ENCODE measurements around the gene MAPK1IP1L.
A peak's percentile ranks its signal among the peaks of the same experiment; 100 is the strongest.
"Not testable (repeated sequence)": the region's sequence is repeated elsewhere in the genome, so short reads cannot be mapped to it uniquely, and the experiment has no call there.

Gene MAPK1IP1L

GRCh38 chr14:55051423-55052268 is at the start of gene MAPK1IP1L:
MAPK1IP1L (plus strand) TSS chr14:55051647; CDS start chr14:55061684, 10,037 bp downstream.
- H3K4me3 ChIP-seq (replicated peaks; ENCODE audit: low read depth, low read length): peak within 1 kb of the TSS; percentile 90
- DNase-seq (ENCODE audit: extremely low read depth, low read depth): peak; percentile 77
- TF ChIP-seq CTCF (IDR thresholded peaks at IDR 0.05; ENCODE audit: low read depth, low read length, missing control alignments): peak; percentile 94

- no peak for TF ChIP-seq CTCF (IDR thresholded peaks at IDR 0.05; ENCODE audit: low read depth, low read length, missing control alignments)
- no peak for DNase-seq (ENCODE audit: extremely low read depth, low read depth)
- no peak overlapping the region for H3K4me3 ChIP-seq (replicated peaks; ENCODE audit: low read depth, low read length)
Observed at GRCh38 chr14:55005071-55005470, 46.4 kb upstream of the MAPK1IP1L start.

GRCh38 chr14:55015006-55015405 is 36.4 kb upstream of the MAPK1IP1L start:
- H3K4me3 ChIP-seq (replicated peaks; ENCODE audit: low read depth, low read length): no peak overlapping the region
- DNase-seq (ENCODE audit: extremely low read depth, low read depth): no peak
- TF ChIP-seq CTCF (IDR thresholded peaks at IDR 0.05; ENCODE audit: low read depth, low read length, missing control alignments): no peak

- no peak overlapping the region for H3K4me3 ChIP-seq (replicated peaks; ENCODE audit: low read depth, low read length)
- TF ChIP-seq CTCF (IDR thresholded peaks at IDR 0.05; ENCODE audit: low read depth, low read length, missing control alignments): no peak
- DNase-seq (ENCODE audit: extremely low read depth, low read depth): no peak
Observed at GRCh38 chr14:55019968-55020554, 31.4 kb upstream of the MAPK1IP1L start.

DNA sequence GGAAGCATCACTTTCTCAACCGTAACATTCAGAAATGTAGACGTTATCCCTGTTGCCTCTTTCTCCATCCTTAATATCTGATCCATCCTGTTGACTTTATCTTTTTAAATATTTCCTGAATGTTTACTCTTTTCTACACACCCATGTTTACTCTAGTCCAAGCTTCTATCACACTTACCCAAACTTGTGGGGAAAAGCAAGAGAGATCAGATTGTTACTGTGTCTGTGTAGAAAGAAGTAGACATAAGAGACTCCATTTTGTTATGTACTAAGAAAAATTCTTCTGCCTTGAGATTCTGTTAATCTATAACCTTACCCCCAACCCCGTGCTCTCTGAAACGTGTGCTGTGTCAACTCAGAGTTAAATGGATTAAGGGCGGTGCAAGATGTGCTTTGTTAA is 27.1 kb upstream of the MAPK1IP1L start:
- DNase-seq (ENCODE audit: extremely low read depth, low read depth); H3K4me3 ChIP-seq (replicated peaks; ENCODE audit: low read depth, low read length): not testable (repeated sequence)

GRCh38 chr14:55025948-55026347 is 25.5 kb upstream of the MAPK1IP1L start:
- TF ChIP-seq CTCF (IDR thresholded peaks at IDR 0.05; ENCODE audit: low read depth, low read length, missing control alignments): no peak
- no peak for DNase-seq (ENCODE audit: extremely low read depth, low read depth)

GRCh38 chr14:55026441-55026792 is 25.0 kb upstream of the MAPK1IP1L start:
- peak overlapping the region; percentile 73 for H3K4me3 ChIP-seq (replicated peaks; ENCODE audit: low read depth, low read length)
- no peak for DNase-seq (ENCODE audit: extremely low read depth, low read depth)
- no peak for TF ChIP-seq CTCF (IDR thresholded peaks at IDR 0.05; ENCODE audit: low read depth, low read length, missing control alignments)

More at GRCh38 chr14:55025948-55026347, 25.5 kb upstream of the MAPK1IP1L start:
- peak overlapping the region; percentile 73 for H3K4me3 ChIP-seq (replicated peaks; ENCODE audit: low read depth, low read length)

All from HFF-Myc (cell line).